Ovary (tissue), 3 donors: ENCODE results near the gene NHS.

Experiments
- EP300 ChIP-seq: sonication (generic); formaldehyde crosslinking; IDR thresholded peaks from one replicate; pipeline ENCODE4 v1.6.1; 2017; ENCODE audit warnings: antibody characterized with exemption
- POLR2A ChIP-seq: fragments of 450-650 bp; IDR thresholded peaks from one replicate; pipeline ENCODE4 v1.6.1; 2017; ENCODE audit warnings: antibody characterized with exemption, mild to moderate bottlenecking, moderate library complexity
- TF ChIP-seq, protein P1 (sequence below), 3 donors: fragments of 450-650 bp in 2 of 3; fragments of 200-600 bp in 1 of 3; IDR thresholded peaks; one replicate each; pipeline versions ENCODE4 v1.5.1 to v1.8.0; 2016 to 2022; ENCODE audit warnings: antibody characterized with exemption in 3 of 3, mild to moderate bottlenecking in 1 of 3
- donor health status: DM: no; HTN: no; CAD: no.

DNA sequence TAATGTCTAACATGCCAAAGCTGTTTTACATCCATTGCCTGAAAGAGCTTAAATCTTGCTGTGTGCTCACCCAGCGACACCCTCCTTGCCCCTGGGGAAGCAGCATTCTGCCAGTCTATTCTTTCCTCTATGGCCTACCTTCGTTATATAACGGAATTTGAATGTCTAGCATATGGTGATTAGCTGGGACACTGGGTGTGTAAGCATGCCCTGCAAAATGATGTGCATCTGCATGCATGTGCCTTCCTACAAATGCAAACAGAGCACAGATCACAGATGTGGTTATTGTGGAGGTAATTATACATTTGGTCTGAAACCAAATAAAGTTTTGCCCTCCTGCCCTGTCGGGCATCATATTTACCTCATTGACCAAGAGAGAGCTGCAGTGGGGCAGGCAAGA lies 90.8 kb downstream of the NHS start:
- TF ChIP-seq POLR2A (no peak), EP300 (no peak)
- TF ChIP-seq, protein P1, sequence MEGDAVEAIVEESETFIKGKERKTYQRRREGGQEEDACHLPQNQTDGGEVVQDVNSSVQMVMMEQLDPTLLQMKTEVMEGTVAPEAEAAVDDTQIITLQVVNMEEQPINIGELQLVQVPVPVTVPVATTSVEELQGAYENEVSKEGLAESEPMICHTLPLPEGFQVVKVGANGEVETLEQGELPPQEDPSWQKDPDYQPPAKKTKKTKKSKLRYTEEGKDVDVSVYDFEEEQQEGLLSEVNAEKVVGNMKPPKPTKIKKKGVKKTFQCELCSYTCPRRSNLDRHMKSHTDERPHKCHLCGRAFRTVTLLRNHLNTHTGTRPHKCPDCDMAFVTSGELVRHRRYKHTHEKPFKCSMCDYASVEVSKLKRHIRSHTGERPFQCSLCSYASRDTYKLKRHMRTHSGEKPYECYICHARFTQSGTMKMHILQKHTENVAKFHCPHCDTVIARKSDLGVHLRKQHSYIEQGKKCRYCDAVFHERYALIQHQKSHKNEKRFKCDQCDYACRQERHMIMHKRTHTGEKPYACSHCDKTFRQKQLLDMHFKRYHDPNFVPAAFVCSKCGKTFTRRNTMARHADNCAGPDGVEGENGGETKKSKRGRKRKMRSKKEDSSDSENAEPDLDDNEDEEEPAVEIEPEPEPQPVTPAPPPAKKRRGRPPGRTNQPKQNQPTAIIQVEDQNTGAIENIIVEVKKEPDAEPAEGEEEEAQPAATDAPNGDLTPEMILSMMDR (IDR thresholded peaks at IDR 0.05), result no peak
